Ovary (tissue), 3 donors: Measurements from ENCODE around the gene ME2.

Experiments
- EP300 ChIP-seq: sonication (generic); formaldehyde crosslinking; IDR thresholded peaks from one replicate; pipeline ENCODE4 v1.6.1; 2017; ENCODE audit warnings: antibody characterized with exemption
- POLR2A ChIP-seq: fragments of 450-650 bp; IDR thresholded peaks from one replicate; pipeline ENCODE4 v1.6.1; 2017; ENCODE audit warnings: antibody characterized with exemption, mild to moderate bottlenecking, moderate library complexity
- TF ChIP-seq, protein P1 (sequence below), 3 donors: fragments of 450-650 bp in 2 of 3; fragments of 200-600 bp in 1 of 3; IDR thresholded peaks; one replicate each; pipeline versions ENCODE4 v1.5.1 to v1.8.0; 2016 to 2022; ENCODE audit warnings: antibody characterized with exemption in 3 of 3, mild to moderate bottlenecking in 1 of 3
- donor health status: DM: no; HTN: no; CAD: no.

DNA sequence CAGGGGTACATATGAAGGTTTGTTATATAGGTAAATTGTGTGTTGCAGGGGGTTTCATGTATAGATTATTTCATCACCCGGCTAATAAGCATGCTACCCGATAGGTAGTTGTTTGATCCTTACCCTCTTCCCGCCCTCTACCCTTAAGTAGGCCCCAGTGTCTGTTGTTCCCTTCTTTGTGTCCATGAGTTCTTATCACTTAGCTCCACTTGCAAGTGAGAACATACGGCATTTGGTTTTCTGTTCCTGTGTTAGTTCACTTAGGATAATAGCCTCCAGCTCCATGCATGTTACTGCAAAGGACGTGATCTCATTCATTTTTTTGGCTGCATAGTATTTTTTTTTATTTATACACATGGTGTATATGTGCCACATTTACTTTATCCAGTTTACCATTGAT, 54.8 kb downstream of the ME2 start:
- TF ChIP-seq, protein P1, sequence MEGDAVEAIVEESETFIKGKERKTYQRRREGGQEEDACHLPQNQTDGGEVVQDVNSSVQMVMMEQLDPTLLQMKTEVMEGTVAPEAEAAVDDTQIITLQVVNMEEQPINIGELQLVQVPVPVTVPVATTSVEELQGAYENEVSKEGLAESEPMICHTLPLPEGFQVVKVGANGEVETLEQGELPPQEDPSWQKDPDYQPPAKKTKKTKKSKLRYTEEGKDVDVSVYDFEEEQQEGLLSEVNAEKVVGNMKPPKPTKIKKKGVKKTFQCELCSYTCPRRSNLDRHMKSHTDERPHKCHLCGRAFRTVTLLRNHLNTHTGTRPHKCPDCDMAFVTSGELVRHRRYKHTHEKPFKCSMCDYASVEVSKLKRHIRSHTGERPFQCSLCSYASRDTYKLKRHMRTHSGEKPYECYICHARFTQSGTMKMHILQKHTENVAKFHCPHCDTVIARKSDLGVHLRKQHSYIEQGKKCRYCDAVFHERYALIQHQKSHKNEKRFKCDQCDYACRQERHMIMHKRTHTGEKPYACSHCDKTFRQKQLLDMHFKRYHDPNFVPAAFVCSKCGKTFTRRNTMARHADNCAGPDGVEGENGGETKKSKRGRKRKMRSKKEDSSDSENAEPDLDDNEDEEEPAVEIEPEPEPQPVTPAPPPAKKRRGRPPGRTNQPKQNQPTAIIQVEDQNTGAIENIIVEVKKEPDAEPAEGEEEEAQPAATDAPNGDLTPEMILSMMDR (IDR thresholded peaks at IDR 0.05), result no peak
- no peak for TF ChIP-seq EP300
- no peak for TF ChIP-seq POLR2A
